HepG2 (cell line): Measurements from ENCODE around the gene MUL1. TPM values are rescaled to one million over a fixed set of nuclear protein-coding genes. Genes with fewer than 3 reads are reported as not detected.

Experiments
- FIP1L1 ChIP-seq: fragments of 200-400 bp; formaldehyde crosslinking; IDR thresholded peaks from 2 replicates; pipeline ENCODE4 v1.6.1; 2018; ENCODE audit warnings: low read depth, mild to moderate bottlenecking, low read length, moderate library complexity, borderline replicate concordance; ENCODE audit not compliant: insufficient read depth
- FOXA3 ChIP-seq: IDR thresholded peaks from 2 replicates; pipeline ENCODE4 v1.6.1; 2016; ENCODE audit warnings: missing genetic modification reagents, missing compliant biosample characterization
- GTF3A ChIP-seq: sonication (generic); formaldehyde crosslinking; conservative IDR thresholded peaks from 2 replicates; pipeline ENCODE4 v1.4.0; 2020; ENCODE audit warnings: mild to moderate bottlenecking, missing genetic modification reagents
- HOXA3 ChIP-seq: sonication (generic); formaldehyde crosslinking; IDR thresholded peaks from 2 replicates; pipeline ENCODE4 v1.5.0; 2020; ENCODE audit warnings: missing genetic modification reagents
- KAT7 ChIP-seq: IDR thresholded peaks from 2 replicates; pipeline ENCODE4 v1.6.1; 2018; ENCODE audit warnings: borderline replicate concordance, missing compliant biosample characterization
- KLF12 ChIP-seq: sonication (generic); formaldehyde crosslinking; IDR thresholded peaks from 2 replicates; pipeline ENCODE4 v1.4.0; 2020; ENCODE audit warnings: missing genetic modification reagents, borderline replicate concordance
- REPIN1 ChIP-seq: sonication (generic); formaldehyde crosslinking; IDR thresholded peaks from 2 replicates; pipeline ENCODE4 v1.8.0; 2022; ENCODE audit warnings: missing genetic modification reagents, low read depth, mild to moderate bottlenecking, borderline replicate concordance
- SMAD1 ChIP-seq: sonication (generic); formaldehyde crosslinking; IDR thresholded peaks from 2 replicates; pipeline ENCODE4 v1.4.0; 2020; ENCODE audit warnings: missing genetic modification reagents, low read depth, mild to moderate bottlenecking, borderline replicate concordance
- TAF15 ChIP-seq: fragments of 200-400 bp; formaldehyde crosslinking; IDR thresholded peaks from one replicate; pipeline ENCODE4 v1.6.1; 2018; ENCODE audit warnings: mild to moderate bottlenecking, low read depth, low read length; ENCODE audit not compliant: poor library complexity, severe bottlenecking
- THAP11 ChIP-seq: IDR thresholded peaks from 2 replicates; pipeline ENCODE4 v1.6.1; 2016; ENCODE audit warnings: missing biosample characterization, missing genetic modification reagents
- TMF1 ChIP-seq: sonication (generic); formaldehyde crosslinking; IDR thresholded peaks from 2 replicates; pipeline ENCODE4 v1.8.1; 2022; ENCODE audit warnings: low read depth, missing genetic modification reagents
- ZMYM3 ChIP-seq: sonication (generic); formaldehyde crosslinking; IDR thresholded peaks from 2 replicates; pipeline ENCODE4 v1.5.1; 2020; ENCODE audit warnings: mild to moderate bottlenecking, missing genetic modification reagents
- ZNF101 ChIP-seq: sonication (generic); formaldehyde crosslinking; IDR thresholded peaks from 2 replicates; pipeline ENCODE4 v1.4.0; 2020; ENCODE audit warnings: mild to moderate bottlenecking, low read depth, missing genetic modification reagents, borderline replicate concordance
- ZNF136 ChIP-seq: sonication (generic); formaldehyde crosslinking; IDR thresholded peaks from 2 replicates; pipeline ENCODE4 v1.8.1; 2022; ENCODE audit warnings: low read depth, mild to moderate bottlenecking, moderate library complexity, missing genetic modification reagents
- ZNF264 ChIP-seq: sonication (generic); formaldehyde crosslinking; IDR thresholded peaks from 2 replicates; pipeline ENCODE4 v1.4.0; 2020; ENCODE audit warnings: missing genetic modification reagents
- ZNF274 ChIP-seq: sonication (generic); formaldehyde crosslinking; IDR thresholded peaks from 2 replicates; pipeline ENCODE4 v1.5.1; 2020; ENCODE audit warnings: mild to moderate bottlenecking, missing genetic modification reagents
- ZNF329 ChIP-seq: sonication (generic); formaldehyde crosslinking; IDR thresholded peaks from 2 replicates; pipeline ENCODE4 v1.9.0; 2021; ENCODE audit warnings: low read depth, mild to moderate bottlenecking, missing genetic modification reagents
- ZNF7 ChIP-seq: IDR thresholded peaks from 2 replicates; pipeline ENCODE4 v1.6.1; 2016; ENCODE audit warnings: missing biosample characterization, missing genetic modification reagents
- ZNF724P ChIP-seq: sonication (generic); formaldehyde crosslinking; IDR thresholded peaks from 2 replicates; pipeline ENCODE4 v1.8.0; 2022; ENCODE audit warnings: missing genetic modification reagents, borderline replicate concordance
- polyA plus RNA-seq, 8 experiments: library from polyadenylated mRNA; depleted of rRNA in 3 of 8; stranded (reverse) in 7 of 8; unstranded in 1 of 8; fragments of >200 nt; fragmentation: Illumina TruSeq in 4 of 8; extraction: Trizol in 4 of 8; gene quantifications; 2 replicates each; pipeline versions ENCODE4 v1.2.1 to v1.2.3, GENCODE V29; 2011 to 2016; ENCODE audit warnings: low read depth in 4 of 8, missing spikeins in 1 of 8, mixed read lengths in 1 of 8; ENCODE audit not compliant: insufficient read depth in 1 of 8
- total RNA-seq, 5 experiments: library from RNA; depleted of rRNA; stranded (reverse); fragments of >200 nt; fragmentation: Illumina TruSeq; extraction: Trizol; gene quantifications; 2 replicates each; pipeline ENCODE4 v1.2.3, GENCODE V29; 2016; ENCODE audit warnings: low read depth in 1 of 5
- TF ChIP-seq, protein P1 (sequence below): sonication (generic); formaldehyde crosslinking; IDR thresholded peaks from 2 replicates; pipeline ENCODE4 v1.9.0; 2021; ENCODE audit warnings: missing genetic modification reagents, borderline replicate concordance
- TF ChIP-seq, protein P2 (sequence below), 2 experiments: sonication (generic) in 1 of 2; formaldehyde crosslinking in 1 of 2; IDR thresholded peaks; 2 replicates each; pipeline versions ENCODE4 v1.5.1 to v1.6.1; 2011 to 2020; ENCODE audit warnings: borderline replicate concordance in 1 of 2, low read depth in 1 of 2, low read length in 1 of 2, mild to moderate bottlenecking in 1 of 2, missing genetic modification reagents in 1 of 2, moderate library complexity in 1 of 2
- TF ChIP-seq, protein P3 (sequence below): IDR thresholded peaks from 2 replicates; pipeline ENCODE4 v1.6.1; 2016; ENCODE audit warnings: missing compliant biosample characterization, missing genetic modification reagents, borderline replicate concordance
- TF ChIP-seq, protein P4 (sequence below): sonication (generic); formaldehyde crosslinking; IDR thresholded peaks from 2 replicates; pipeline ENCODE4 v1.4.0; 2020; ENCODE audit warnings: mild to moderate bottlenecking, missing genetic modification reagents

MUL1 gene
- total and polyA plus RNA-seq, 2 of the 13 experiments (the other 11 are each of a cell fraction or from before 2014, with no cell fraction given), result 21.5 to 26.5 TPM

DNA sequence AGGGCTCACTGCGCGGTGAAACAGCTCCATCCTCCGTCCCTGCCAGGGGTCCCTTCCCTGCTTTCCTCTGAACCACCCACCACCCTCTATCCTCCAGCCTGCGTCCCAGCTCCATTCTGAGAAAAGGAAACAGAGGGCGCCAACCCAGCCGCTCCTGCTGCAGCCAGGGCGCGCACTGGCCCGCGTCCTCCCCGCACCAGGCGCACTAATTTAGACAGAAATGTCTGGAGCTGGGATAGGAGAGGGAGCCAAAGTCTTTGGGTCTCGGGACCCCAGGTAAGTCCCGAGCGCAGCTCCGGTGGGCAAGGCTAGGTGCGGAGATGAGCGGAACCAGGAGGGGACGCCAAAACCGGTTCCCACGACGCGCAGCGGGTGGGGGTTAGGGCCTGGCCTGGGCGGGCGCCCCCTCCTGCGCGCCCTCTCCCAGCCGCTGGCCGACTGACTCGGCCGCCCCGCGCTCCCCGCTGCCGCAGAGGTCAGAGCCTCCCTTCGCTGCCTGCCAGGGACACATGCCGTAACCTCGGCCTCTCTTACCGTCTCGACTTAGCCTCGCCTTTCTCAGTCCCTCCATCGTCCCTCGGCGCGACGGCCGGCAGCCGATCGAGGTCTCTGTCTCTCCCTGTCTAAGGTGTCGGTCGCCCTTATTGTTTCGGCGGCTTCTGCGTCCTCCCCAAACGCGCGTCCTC is 24.0 kb downstream of the MUL1 start (continued):
- TF ChIP-seq, protein P1, sequence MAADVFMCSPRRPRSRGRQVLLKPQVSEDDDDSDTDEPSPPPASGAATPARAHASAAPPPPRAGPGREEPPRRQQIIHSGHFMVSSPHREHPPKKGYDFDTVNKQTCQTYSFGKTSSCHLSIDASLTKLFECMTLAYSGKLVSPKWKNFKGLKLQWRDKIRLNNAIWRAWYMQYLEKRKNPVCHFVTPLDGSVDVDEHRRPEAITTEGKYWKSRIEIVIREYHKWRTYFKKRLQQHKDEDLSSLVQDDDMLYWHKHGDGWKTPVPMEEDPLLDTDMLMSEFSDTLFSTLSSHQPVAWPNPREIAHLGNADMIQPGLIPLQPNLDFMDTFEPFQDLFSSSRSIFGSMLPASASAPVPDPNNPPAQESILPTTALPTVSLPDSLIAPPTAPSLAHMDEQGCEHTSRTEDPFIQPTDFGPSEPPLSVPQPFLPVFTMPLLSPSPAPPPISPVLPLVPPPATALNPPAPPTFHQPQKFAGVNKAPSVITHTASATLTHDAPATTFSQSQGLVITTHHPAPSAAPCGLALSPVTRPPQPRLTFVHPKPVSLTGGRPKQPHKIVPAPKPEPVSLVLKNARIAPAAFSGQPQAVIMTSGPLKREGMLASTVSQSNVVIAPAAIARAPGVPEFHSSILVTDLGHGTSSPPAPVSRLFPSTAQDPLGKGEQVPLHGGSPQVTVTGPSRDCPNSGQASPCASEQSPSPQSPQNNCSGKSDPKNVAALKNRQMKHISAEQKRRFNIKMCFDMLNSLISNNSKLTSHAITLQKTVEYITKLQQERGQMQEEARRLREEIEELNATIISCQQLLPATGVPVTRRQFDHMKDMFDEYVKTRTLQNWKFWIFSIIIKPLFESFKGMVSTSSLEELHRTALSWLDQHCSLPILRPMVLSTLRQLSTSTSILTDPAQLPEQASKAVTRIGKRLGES (CRISPR knock-in tag), result no peak
- no peak for TF ChIP-seq ZNF136
- peak; percentile 74; the same call in 1 of the 2 replicates for TF ChIP-seq KAT7
- TF ChIP-seq ZNF274 (CRISPR knock-in tag), result peak; percentile 14; the same call in 1 of the 2 replicates
- TF ChIP-seq HOXA3 (CRISPR knock-in tag), result no peak
- no peak for TF ChIP-seq GTF3A (CRISPR knock-in tag)
- TF ChIP-seq ZNF724P (CRISPR knock-in tag), result no peak
- TF ChIP-seq ZNF329 (CRISPR knock-in tag), result no peak
- no peak for TF ChIP-seq ZNF101 (CRISPR knock-in tag)
- TF ChIP-seq TAF15, result no peak
- TF ChIP-seq, protein P2, sequence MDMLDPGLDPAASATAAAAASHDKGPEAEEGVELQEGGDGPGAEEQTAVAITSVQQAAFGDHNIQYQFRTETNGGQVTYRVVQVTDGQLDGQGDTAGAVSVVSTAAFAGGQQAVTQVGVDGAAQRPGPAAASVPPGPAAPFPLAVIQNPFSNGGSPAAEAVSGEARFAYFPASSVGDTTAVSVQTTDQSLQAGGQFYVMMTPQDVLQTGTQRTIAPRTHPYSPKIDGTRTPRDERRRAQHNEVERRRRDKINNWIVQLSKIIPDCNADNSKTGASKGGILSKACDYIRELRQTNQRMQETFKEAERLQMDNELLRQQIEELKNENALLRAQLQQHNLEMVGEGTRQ (IDR thresholded peaks at IDR 0.05; ENCODE audit: low read depth, low read length), result no peak
- TF ChIP-seq, protein P2 (CRISPR knock-in tag; IDR thresholded peaks at IDR 0.05; ENCODE audit: borderline replicate concordance), result no peak
- TF ChIP-seq FIP1L1, result 0 out of 2 replicates have a peak, but pooled peaks have one; percentile 27
- TF ChIP-seq, protein P3, sequence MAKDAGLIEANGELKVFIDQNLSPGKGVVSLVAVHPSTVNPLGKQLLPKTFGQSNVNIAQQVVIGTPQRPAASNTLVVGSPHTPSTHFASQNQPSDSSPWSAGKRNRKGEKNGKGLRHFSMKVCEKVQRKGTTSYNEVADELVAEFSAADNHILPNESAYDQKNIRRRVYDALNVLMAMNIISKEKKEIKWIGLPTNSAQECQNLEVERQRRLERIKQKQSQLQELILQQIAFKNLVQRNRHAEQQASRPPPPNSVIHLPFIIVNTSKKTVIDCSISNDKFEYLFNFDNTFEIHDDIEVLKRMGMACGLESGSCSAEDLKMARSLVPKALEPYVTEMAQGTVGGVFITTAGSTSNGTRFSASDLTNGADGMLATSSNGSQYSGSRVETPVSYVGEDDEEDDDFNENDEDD (CRISPR knock-in tag), result no peak
- no peak for TF ChIP-seq REPIN1 (CRISPR knock-in tag)
- no peak for TF ChIP-seq THAP11 (CRISPR knock-in tag)
- peak; percentile 37; the same call in 1 of the 2 replicates for TF ChIP-seq ZNF264
- 0 out of 2 replicates have a peak, but pooled peaks have one; percentile 21 for TF ChIP-seq KLF12 (CRISPR knock-in tag)
- no peak; the same call in 1 of the 2 replicates for TF ChIP-seq ZMYM3 (CRISPR knock-in tag)
- TF ChIP-seq, protein P4, sequence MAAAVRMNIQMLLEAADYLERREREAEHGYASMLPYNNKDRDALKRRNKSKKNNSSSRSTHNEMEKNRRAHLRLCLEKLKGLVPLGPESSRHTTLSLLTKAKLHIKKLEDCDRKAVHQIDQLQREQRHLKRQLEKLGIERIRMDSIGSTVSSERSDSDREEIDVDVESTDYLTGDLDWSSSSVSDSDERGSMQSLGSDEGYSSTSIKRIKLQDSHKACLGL, result no peak; the same call in 1 of the 2 replicates
- 0 out of 2 replicates have a peak, but pooled peaks have one; percentile 4 for TF ChIP-seq FOXA3 (CRISPR knock-in tag)
- TF ChIP-seq TMF1 (CRISPR knock-in tag), result no peak
- no peak for TF ChIP-seq ZNF7 (CRISPR knock-in tag)
- no peak for TF ChIP-seq SMAD1
